SU-DHL-6 (cell line): ENCODE measurements around the gene IVD.

Experiments used
- EZH2phosphoT487 ChIP-seq: fragments of 200-600 bp; sonication (generic), shearing (Covaris generic); conservative IDR thresholded peaks from 2 replicates; pipeline ENCODE4 v1.6.1; 2018; ENCODE audit warnings: mild to moderate bottlenecking, antibody characterized with exemption, low read length, moderate library complexity, mixed read lengths
- TF ChIP-seq, protein P1 (sequence below): fragments of 200-600 bp; sonication (generic); IDR thresholded peaks from one replicate; pipeline ENCODE4 v1.5.1; 2017; ENCODE audit warnings: antibody characterized with exemption, mild to moderate bottlenecking, low read length, moderate library complexity; ENCODE audit not compliant: insufficient read depth, poor library complexity, severe bottlenecking

DNA sequence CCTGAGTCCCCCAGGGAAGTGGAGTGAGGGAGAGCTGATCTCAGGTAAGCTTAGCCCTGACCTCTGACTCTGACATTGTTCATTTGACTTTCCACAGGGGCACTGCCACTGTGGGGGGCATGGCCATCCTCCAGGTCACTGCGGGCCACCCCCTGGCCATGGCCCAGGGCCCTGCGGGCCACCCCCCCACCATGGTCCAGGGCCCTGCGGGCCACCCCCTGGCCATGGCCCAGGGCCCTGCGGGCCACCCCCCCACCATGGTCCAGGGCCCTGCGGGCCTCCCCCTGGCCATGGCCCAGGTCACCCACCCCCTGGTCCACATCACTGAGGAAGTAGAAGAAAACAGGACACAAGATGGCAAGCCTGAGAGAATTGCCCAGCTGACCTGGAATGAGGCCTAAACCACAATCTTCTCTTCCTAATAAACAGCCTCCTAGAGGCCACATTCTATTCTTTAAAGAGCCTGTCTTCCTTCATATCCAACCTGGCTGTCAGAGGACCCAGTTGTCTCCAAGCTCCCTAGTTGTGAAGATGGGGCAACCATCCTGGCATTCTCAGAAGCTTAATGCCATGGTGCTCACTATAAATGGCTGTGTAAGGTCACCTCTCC lies 49.5 kb upstream of the IVD start:
- TF ChIP-seq, protein P1, sequence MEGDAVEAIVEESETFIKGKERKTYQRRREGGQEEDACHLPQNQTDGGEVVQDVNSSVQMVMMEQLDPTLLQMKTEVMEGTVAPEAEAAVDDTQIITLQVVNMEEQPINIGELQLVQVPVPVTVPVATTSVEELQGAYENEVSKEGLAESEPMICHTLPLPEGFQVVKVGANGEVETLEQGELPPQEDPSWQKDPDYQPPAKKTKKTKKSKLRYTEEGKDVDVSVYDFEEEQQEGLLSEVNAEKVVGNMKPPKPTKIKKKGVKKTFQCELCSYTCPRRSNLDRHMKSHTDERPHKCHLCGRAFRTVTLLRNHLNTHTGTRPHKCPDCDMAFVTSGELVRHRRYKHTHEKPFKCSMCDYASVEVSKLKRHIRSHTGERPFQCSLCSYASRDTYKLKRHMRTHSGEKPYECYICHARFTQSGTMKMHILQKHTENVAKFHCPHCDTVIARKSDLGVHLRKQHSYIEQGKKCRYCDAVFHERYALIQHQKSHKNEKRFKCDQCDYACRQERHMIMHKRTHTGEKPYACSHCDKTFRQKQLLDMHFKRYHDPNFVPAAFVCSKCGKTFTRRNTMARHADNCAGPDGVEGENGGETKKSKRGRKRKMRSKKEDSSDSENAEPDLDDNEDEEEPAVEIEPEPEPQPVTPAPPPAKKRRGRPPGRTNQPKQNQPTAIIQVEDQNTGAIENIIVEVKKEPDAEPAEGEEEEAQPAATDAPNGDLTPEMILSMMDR: no peak
- TF ChIP-seq EZH2phosphoT487: no peak
